ENCODE data around the gene GPR78. TPM values are rescaled to one million over a fixed set of nuclear protein-coding genes. Genes with fewer than 3 reads are reported as not detected.

GPR78 gene
- total RNA-seq, 2 experiments from 2014 or later, result 0.08 to 0.13 TPM

DNA sequence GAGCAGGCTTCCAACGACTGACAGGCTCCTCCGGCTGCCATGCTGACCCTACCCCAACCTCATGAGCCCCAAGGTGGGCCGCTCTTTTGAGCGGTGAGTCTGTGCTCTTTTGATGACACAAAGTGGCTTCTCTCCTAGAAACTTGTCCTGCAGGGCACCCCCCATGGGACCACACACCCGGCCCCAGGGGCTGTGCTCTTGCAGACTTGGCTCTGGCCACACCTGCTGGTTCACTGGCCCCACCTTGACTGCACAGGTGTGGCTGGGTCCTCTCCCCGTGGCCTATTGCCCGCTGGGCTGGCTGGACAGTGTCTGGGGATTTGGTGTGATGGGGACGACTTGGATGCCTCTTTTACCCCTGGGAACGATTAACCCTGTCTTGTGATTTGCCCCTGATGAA, 10.9 kb downstream of the GPR78 start:
- CTCF ChIA-PET, result no interaction called here
- no peak overlapping the region for H3K27ac Mint-ChIP-seq

DNA sequence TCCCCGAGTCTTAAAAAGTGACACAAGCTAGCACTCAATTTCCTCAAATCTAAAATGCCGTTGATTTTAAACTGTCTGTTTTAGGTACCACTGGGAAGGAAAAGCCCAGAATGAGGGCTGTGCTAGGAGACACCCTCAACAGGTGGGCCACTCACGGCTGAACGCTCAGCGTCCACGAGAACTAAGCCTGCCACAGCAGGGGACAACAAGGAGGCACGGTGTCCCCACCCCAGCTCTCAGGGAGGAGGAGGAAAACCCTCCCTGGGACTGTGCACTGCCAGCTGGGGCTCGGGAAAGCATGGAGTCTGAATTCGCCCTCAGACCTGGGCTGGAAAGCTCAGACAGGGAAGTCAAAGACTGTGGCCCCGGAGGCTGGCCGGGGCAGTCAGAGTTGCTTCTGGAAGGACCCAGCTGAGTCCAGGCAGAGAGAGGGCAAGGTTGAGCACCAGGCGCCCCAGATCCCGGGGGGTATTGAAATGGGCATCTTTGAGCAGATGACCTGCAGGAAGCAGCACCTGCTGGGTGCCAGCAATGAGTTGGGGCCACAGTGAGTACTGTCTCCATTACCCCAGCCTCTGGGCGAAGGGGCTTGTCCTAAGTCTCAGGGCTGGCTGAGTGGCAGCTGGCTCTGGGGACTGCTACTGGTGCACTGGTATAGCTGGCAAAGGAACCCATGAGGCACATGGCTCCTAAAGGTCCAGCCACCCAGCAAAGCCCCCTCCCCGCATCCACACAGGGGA, 11.6 kb downstream of the GPR78 start:
- DNase-seq, result no peak
- H3K27ac Mint-ChIP-seq, result no peak overlapping the region
- no peaks in the 10 kb centered on the region for H3K4me1 Mint-ChIP-seq
- CTCF ChIA-PET, result no interaction called here
- POLR2A ChIA-PET, result no interaction called here
- H3K9me3 Mint-ChIP-seq, result no peaks in the 10 kb centered on the region
- H3K36me3 Mint-ChIP-seq (ENCODE audit: low read depth), result no peaks in the 10 kb centered on the region
- H3K27me3 Mint-ChIP-seq, result peaks cover 30% of the 10 kb centered on the region
- H3K4me3 Mint-ChIP-seq, result no peak overlapping the region

More for the DNA sequence above, 10.9 kb downstream of the GPR78 start:
- Mint-ChIP-seq H3K9me3 (no peaks in the 10 kb centered on the region), H3K4me3 (no peak overlapping the region), H3K4me1 (no peaks in the 10 kb centered on the region), H3K27me3 (peaks cover 30% of the 10 kb centered on the region), H3K36me3 (ENCODE audit: low read depth) (no peaks in the 10 kb centered on the region)
- no peak for DNase-seq
- POLR2A ChIA-PET, result no interaction called here

DNA sequence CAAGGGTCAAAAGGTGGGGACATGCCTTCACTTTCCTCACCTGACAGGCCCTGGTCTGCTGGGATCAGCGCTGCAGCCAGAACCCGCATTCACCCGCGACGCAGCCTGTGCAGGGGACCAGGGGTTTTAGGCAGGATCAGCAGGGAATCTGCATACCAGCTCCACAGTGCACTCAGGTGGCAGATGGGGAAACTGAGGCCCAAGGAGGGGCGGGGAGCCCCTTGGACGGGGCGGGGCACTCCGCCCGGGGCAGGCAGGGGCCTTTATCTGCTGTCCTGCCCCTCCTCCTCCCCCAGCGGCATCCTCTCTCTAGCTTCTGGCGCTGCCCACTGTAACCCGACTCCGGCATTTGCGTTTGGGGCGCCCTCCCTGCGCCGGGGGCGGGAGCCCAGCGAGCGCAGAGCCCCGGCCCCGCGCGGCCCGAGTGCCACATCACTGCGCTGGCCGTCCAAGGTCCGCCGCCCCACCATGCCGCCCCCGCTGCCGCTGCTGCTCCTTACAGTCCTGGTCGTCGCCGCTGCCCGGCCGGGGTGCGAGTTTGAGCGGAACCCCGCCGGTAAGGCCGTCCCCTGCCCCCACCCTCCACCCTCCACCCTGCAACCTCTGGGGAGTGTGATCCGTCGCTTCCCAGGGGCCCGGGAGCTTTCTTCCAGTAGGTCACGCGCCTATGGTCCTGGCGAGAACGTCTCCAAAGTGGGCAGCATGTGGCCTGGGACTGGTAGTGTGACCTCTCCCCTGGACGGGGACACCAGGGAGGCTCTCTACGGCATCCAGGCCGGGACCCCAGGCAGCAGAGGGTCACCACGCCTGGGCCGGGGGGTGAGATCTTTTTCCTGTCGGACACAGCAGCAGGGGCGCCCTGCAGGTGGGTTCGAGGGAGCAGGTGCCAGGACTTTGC, 12.4 kb downstream of the GPR78 start, which contains the start of gene CPZ:
Gene CPZ, plus strand, starts transcription at position 400 of the 898 bp plus-strand sequence. Its CDS starts 69 bp downstream, at position 469.
- Mint-ChIP-seq H3K27ac (no peak within 1 kb of the TSS), H3K27me3 (peaks cover 30% of the 10 kb centered on the region), H3K36me3 (ENCODE audit: low read depth) (no peaks in the 10 kb centered on the region), H3K9me3 (no peaks in the 10 kb centered on the region), H3K4me3 (no peak within 1 kb of the TSS), H3K4me1 (no peaks in the 10 kb centered on the region)
- DNase-seq, result no peak
- ChIA-PET CTCF (no interaction called here), POLR2A (no interaction called here)

DNA sequence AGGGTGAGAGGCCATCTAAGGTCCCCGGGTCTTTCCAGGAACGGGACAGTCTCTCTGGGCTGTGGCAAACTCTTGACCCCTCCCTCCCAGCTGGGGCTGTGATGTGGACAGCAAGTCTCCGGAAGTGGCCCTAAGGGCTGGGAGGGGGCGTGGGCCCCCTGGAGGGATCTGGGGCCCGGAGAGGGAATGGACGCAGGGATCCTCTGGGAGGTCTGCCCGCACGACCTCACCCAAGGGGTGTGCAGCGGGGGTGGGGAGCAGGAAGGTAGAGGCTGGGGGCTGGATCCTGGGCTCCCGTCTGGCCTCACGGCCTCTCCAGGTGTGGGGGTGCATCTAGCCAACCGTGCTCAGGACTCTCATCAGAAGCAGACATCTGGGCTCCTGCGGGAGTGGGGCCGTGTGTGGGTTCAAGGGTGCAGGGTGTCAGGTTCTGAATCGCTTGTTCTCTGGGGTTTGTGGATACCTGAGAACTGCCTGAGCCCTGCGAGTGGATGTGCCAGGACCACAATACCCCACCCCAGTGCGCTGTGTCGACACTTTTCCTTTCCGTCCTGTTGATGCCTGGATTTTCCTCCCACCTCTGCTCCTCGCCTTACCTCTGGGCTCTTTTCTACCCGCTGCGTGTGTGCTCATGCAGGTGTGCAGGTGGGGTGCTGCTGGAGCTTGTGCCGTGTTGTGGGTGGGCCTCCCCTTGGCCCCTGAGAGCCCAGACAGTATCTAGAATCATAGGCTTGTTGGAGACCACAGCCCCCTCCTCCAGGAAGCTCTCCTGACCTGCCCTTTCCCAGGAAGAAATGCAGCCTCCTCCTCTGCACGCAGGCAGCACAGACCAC, 13.3 kb downstream of the GPR78 start:
- Mint-ChIP-seq H3K4me3 (no peak overlapping the region), H3K27me3 (peaks cover 30% of the 10 kb centered on the region), H3K27ac (no peak overlapping the region), H3K4me1 (peaks cover under 1% of the 10 kb centered on the region), H3K9me3 (no peaks in the 10 kb centered on the region), H3K36me3 (ENCODE audit: low read depth) (no peaks in the 10 kb centered on the region)
- DNase-seq, result no peak
- ChIA-PET POLR2A (no interaction called here), CTCF (no interaction called here)

DNA sequence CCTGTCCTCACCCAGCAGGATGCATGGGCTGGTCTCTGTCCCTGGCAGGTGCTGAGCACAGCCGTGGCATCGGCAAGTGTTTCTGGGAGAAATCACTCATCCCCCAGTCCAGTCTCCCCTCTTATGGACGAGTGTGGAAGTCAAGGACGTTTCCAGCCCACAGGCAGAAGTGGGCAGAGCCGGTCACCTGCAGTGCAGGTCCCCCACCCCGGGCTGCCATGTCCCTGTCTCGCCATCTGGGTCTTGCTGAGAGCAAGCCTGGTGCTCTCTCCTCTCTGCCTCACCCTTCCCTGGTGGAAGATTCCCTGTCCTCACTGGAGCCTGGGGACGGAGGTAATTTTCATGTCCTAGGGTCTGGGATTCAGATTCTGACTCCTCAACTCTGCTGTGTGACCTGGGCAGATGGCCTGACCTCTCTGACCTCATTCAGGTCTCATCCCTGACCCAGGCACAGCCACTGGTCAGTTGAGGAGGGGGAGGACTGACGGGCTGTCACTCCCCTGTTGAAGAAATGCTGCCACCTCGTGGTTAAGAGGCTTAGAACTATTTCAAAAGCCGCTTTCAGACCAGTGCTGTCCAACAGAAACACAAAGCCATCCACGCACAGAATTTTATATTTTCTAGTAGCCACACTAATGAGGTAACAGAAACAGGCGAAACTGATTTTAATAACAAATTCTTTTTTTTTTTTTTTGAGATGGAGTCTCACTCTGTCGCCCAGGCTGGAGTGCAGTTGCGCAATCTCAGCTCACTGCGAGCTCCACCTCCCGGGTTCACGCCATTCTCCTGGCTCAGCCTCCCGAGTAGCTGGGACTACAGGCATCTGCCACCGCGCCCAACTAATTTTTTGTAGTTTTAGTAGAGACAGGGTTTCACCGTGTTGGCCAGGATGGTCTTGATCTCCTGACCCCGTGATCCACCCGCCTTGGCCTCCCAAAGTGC, 14.2 kb downstream of the GPR78 start:
- Mint-ChIP-seq H3K27me3 (peaks cover 30% of the 10 kb centered on the region), H3K27ac (no peak overlapping the region), H3K4me3 (no peak overlapping the region), H3K36me3 (ENCODE audit: low read depth) (no peaks in the 10 kb centered on the region), H3K4me1 (peaks cover 10% of the 10 kb centered on the region), H3K9me3 (no peaks in the 10 kb centered on the region)
- ChIA-PET CTCF (no interaction called here), POLR2A (no interaction called here)
- peak; percentile 25 for DNase-seq

DNA sequence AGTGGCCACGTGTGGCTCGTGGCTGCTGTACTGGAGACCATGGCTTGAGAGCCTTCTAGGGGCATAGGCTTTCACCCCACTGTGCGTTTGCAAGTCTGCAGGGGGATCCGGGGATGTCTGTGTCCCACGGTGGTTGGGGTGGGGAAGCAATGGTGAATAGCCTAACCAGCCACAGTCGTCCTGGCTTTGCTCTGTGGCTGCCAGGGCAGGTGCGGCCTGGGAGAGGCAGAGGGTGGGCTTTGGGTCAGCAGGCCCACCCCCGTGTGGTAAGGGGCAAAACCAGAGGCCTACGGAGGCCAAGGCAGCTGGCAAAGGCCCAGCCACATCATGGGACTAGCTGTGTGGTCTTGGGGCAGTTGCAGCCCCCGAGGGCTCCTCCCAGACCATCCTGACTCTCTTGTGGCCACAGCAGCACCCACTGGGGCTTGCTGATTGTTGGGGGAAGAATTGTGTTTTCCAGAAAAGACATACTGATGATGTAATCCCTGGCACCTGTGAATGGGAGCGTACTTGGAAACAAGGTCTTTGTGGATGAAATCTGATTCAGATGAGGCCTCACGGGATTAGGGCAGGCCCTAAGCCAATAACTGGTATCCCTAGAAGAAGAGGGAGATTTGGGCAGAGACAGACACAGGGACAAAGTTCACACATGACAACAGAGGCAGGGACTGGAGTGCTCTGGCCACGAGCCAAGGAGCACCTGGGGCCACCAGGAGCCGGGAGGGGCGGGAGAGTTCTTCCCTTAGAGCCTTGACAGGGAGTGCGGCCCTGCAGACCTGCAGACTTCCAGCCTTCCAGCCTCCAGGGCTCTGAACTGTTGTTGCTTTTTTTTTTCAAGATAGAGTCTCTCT, 15.3 kb downstream of the GPR78 start:
- no peaks in the 10 kb centered on the region for H3K9me3 Mint-ChIP-seq
- CTCF ChIA-PET, result no interaction called here

DNA sequence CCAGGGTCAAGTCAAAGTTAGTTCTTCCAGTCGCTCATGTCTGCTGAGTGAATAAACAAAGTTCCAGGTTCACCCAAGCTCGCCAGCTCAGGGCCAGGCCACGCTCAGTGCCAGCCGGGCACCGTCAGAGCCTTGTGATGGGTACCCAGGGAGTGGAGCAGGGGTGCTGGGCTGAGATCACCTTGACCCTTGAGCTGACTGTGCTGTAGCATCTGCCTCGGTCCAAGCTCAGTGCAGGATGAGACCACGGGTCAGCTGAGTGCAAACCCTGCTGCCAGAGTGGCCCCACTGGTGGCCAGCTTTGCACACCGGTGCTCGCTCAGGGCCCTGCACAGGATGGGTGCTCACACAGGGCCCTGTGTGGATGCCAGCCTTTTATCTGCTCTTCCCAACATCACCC, 16.7 kb downstream of the GPR78 start:
- Mint-ChIP-seq H3K36me3 (ENCODE audit: low read depth) (no peaks in the 10 kb centered on the region), H3K4me1 (peaks cover 14% of the 10 kb centered on the region), H3K27ac (no peak overlapping the region), H3K4me3 (no peak overlapping the region), H3K27me3 (peaks cover 17% of the 10 kb centered on the region), H3K9me3 (no peaks in the 10 kb centered on the region)
- ChIA-PET CTCF (interaction anchor here (0.7 to 1.1 kb wide), 2 partner anchors 10 to 129 kb away, joined by 3 read pairs; no protein-coding TSS in a partner anchor), POLR2A (no interaction called here)
- DNase-seq, result no peak

More for the DNA sequence above, 15.3 kb downstream of the GPR78 start:
- H3K4me3 Mint-ChIP-seq, result no peak overlapping the region
- POLR2A ChIA-PET, result no interaction called here
- H3K27ac Mint-ChIP-seq, result no peak overlapping the region
- peaks cover 28% of the 10 kb centered on the region for H3K27me3 Mint-ChIP-seq
- DNase-seq, result no peak
- H3K36me3 Mint-ChIP-seq (ENCODE audit: low read depth), result no peaks in the 10 kb centered on the region
- H3K4me1 Mint-ChIP-seq, result peaks cover 14% of the 10 kb centered on the region

DNA sequence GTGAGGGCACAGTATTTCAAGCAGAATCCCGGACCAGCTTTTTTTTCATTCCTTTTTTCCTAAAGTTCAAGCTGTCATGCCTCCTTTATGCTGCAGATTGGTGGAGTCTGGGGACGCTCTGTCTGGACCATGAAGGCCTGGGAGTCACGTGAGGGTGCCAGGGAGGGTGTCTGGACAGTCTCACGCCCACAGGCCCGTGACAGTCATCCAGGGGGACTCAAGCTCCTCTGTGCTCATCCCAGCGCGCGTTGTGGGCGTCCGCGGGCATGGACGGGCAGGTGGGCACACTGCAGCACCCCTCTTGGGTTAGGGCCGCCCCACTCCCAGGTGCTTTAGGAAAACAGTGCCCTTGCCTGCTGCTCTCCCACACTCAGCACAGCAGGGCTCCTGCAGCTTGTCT, 17.1 kb downstream of the GPR78 start:
- no peaks in the 10 kb centered on the region for H3K9me3 Mint-ChIP-seq
- H3K36me3 Mint-ChIP-seq (ENCODE audit: low read depth), result no peaks in the 10 kb centered on the region
- no peak for DNase-seq
- peaks cover 13% of the 10 kb centered on the region for H3K27me3 Mint-ChIP-seq
- POLR2A ChIA-PET, result no interaction called here
- H3K27ac Mint-ChIP-seq, result no peak overlapping the region
- CTCF ChIA-PET, result interaction anchor here (0.7 to 1.1 kb wide), 2 partner anchors 10 to 129 kb away, joined by 3 read pairs; no protein-coding TSS in a partner anchor
- no peak overlapping the region for H3K4me3 Mint-ChIP-seq
- H3K4me1 Mint-ChIP-seq, result peaks cover 14% of the 10 kb centered on the region

DNA sequence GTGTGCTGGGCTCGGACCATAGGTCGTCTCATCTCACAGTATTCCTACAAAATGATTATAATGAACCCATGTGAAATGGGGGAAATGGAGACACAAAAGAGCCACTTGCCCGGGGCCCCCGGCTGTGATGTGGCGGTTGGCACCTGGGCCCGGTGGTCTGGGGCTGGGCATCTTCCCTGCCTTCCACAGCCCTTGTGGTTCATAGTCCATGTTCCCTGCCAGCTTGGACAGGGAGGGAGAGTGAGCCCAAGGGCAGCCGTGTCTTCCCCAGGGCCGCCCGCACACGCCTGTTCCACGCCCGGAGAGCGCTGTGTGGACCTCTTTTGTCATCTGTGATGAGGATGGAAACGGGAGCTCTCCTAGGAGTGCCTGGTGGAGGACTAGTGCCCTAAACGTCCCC, 17.6 kb downstream of the GPR78 start:
- Mint-ChIP-seq H3K4me1 (peaks cover 14% of the 10 kb centered on the region), H3K4me3 (no peak overlapping the region), H3K27ac (no peak overlapping the region), H3K36me3 (ENCODE audit: low read depth) (no peaks in the 10 kb centered on the region), H3K9me3 (no peaks in the 10 kb centered on the region), H3K27me3 (peaks cover 15% of the 10 kb centered on the region)
- POLR2A ChIA-PET, result no interaction called here
- CTCF ChIA-PET, result no interaction called here
- no peak for DNase-seq

DNA sequence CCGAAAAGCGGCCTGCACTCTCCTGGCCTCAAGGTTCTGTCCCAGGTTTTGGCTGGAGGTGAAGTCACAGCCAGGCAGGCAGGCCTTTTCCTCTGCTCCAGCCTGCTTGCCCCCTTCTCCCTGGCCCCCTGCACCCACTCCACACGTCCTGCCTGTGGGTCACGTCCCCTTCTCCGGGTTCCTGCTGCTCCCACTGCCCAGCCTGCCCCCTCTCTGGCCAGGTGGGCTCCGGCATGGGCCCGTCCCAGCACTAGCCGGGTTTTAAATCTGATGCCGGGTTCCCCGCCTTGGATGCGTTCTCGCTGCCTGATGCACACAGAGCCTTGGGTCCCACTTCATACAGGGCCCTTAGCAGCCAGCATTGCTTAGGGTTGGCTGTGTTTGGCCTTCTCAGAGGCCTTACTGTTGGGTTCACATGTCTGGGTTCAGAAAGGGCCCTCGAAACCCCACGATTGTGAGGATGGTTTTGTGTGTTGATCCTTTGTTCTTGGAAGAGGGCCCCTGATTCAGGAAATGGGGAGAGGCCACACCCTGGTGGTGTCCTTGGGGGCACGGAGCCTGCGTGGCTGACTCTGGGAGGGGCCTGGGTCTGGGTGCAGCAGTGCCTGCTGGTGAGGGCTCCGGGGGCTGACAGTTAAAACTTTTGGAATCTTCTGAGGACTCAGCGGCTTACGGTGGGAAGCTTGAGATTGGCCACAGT, 18.3 kb downstream of the GPR78 start:
- H3K4me1 Mint-ChIP-seq, result peaks cover 14% of the 10 kb centered on the region
- H3K36me3 Mint-ChIP-seq (ENCODE audit: low read depth), result no peaks in the 10 kb centered on the region
- H3K27ac Mint-ChIP-seq, result peak overlapping the region; percentile 47
- peaks cover 13% of the 10 kb centered on the region for H3K27me3 Mint-ChIP-seq
- ChIA-PET CTCF (no interaction called here), POLR2A (no interaction called here)
- no peaks in the 10 kb centered on the region for H3K9me3 Mint-ChIP-seq
- H3K4me3 Mint-ChIP-seq, result no peak overlapping the region
- DNase-seq, result no peak

DNA sequence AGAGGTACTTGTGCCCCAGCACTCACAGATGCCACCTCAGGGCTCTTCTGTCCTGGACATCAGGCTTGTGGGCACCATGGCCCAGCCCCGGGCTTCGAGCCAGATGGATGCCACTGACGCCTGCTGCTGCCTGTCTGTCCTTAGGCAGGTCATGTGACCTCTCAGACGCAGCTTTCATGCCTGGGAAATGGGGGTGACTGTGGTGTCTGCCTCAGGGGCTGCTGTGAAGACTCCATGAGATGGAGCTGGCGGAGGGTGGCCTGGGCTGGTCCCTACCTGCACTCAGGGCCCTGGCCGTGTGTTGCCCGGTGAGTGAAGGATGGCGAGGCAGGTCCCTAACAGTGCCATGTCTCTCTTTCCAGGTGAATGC, 18.9 kb downstream of the GPR78 start:
- Mint-ChIP-seq H3K27ac (peak overlapping the region; percentile 26), H3K4me1 (peaks cover 14% of the 10 kb centered on the region), H3K9me3 (no peaks in the 10 kb centered on the region), H3K36me3 (ENCODE audit: low read depth) (no peaks in the 10 kb centered on the region), H3K4me3 (peak overlapping the region; percentile 10), H3K27me3 (peaks cover 7% of the 10 kb centered on the region)
- DNase-seq, result no peak
- CTCF ChIA-PET, result no interaction called here
- POLR2A ChIA-PET, result no interaction called here
